C4-2B (cell line): ENCODE measurements around the gene HSD17B11.
"Not testable (repeated sequence)": the region's sequence is repeated elsewhere in the genome, so short reads cannot be mapped to it uniquely, and the experiment has no call there.

Source experiments
- H3K27ac ChIP-seq: fragments of 450-650 bp; 2 replicates; pipeline ENCODE4 v1.5.1; 2017
- CTCF ChIP-seq: fragments of 450-650 bp; conservative IDR thresholded peaks from 2 replicates; pipeline ENCODE4 v1.5.1; 2017; ENCODE audit warnings: mild to moderate bottlenecking
- ZFX ChIP-seq: fragments of 450-650 bp; IDR thresholded peaks from 2 replicates; pipeline ENCODE4 v1.6.1; 2017

HSD17B11 gene

GRCh38 chr4:87342872-87343271 lies 48.1 kb downstream of the HSD17B11 start:
- H3K27ac ChIP-seq: no peak overlapping the region
- no peak for TF ChIP-seq ZFX
- TF ChIP-seq CTCF: no peak

GRCh38 chr4:87341954-87342635 lies 48.9 kb downstream of the HSD17B11 start:
- H3K27ac ChIP-seq: not testable (repeated sequence)

GRCh38 chr4:87339440-87339839 lies 51.5 kb downstream of the HSD17B11 start:
- TF ChIP-seq ZFX: no peak
- no peak for TF ChIP-seq CTCF
- no peak overlapping the region for H3K27ac ChIP-seq

- TF ChIP-seq ZFX (no peak), CTCF (no peak)
- H3K27ac ChIP-seq: no peak overlapping the region
These were observed 53.6 kb downstream of the HSD17B11 start for GRCh38 chr4:87337361-87337760.

GRCh38 chr4:87333267-87333666 lies 57.7 kb downstream of the HSD17B11 start:
- H3K27ac ChIP-seq: no peak overlapping the region
- TF ChIP-seq CTCF: no peak
- no peak for TF ChIP-seq ZFX

- H3K27ac ChIP-seq: no peak overlapping the region
These were observed 60.2 kb downstream of the HSD17B11 start for GRCh38 chr4:87330761-87331160.

GRCh38 chr4:87327136-87327535 lies 63.9 kb downstream of the HSD17B11 start:
- TF ChIP-seq CTCF (no peak), ZFX (no peak)
- H3K27ac ChIP-seq: no peak overlapping the region

More at GRCh38 chr4:87330761-87331160, 60.2 kb downstream of the HSD17B11 start:
- no peak for TF ChIP-seq ZFX

- no peak for TF ChIP-seq ZFX
- TF ChIP-seq CTCF: no peak
- no peak overlapping the region for H3K27ac ChIP-seq
These were observed 64.5 kb downstream of the HSD17B11 start for GRCh38 chr4:87326460-87326859.
